BE2C (cell line): ENCODE results near the gene SLC27A2.

ENCODE experiments used
- DNase-seq: peaks from one replicate; pipeline ENCODE4 v3.0.0-alpha.2; 2020
- H3K27me3 ChIP-seq: fragments of 250-450 bp; sonication (Bioruptor Pico); 2 replicates; pipeline ENCODE4 v1.5.1; 2020; ENCODE audit warnings: mild to moderate bottlenecking
- H3K36me3 ChIP-seq: fragments of 250-450 bp; sonication (Bioruptor Pico); 2 replicates; pipeline ENCODE4 v1.5.1; 2020; ENCODE audit warnings: mild to moderate bottlenecking
- H3K4me1 ChIP-seq: fragments of 250-450 bp; sonication (Bioruptor Pico); 2 replicates; pipeline ENCODE4 v1.5.1; 2020
- H3K4me3 ChIP-seq: 2 replicates; pipeline ENCODE4 v1.5.1; 2011; ENCODE audit warnings: low read depth, low read length
- H3K9me3 ChIP-seq: fragments of 250-450 bp; sonication (Bioruptor Pico); 2 replicates; pipeline ENCODE4 v1.5.1; 2020
- TF ChIP-seq, protein P1 (sequence below): IDR thresholded peaks from 2 replicates; pipeline ENCODE4 v1.5.1; 2012; ENCODE audit warnings: mild to moderate bottlenecking, low read depth, low read length

Gene SLC27A2

DNA sequence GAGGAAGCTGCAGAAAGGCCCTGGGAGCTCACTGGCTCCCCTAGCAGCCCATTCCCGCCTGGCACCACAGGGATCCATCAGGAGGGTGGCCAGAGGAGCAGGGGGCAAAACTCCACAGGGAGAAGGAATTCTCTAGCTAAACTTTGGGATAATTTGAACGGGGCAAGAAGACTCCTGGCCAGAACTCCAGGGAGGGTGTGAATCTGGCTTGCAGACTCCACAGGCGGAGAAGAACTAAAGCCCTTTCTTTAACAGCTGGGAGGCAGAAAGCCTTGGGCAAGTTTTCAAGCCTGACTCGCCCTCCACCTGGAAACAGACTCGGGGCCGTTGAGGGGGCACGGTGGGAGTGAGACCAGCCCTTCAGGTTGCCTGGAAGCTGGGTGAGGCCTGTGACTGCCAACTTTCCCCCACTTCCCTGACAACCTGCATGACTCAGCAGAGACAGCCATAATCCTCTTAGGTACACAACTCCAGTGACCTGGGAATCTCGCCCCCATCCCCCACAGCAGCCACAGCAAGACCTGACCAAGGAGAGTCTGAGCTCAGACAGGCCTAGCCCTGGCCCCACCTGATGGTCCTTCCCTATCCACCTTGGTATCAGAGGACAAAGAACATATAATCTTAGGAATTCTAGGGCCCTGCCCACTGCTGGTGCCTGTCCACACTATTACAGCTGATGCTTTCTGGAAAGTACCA is 28.6 kb downstream of the SLC27A2 start:
- DNase-seq: no peak
- TF ChIP-seq, protein P1, sequence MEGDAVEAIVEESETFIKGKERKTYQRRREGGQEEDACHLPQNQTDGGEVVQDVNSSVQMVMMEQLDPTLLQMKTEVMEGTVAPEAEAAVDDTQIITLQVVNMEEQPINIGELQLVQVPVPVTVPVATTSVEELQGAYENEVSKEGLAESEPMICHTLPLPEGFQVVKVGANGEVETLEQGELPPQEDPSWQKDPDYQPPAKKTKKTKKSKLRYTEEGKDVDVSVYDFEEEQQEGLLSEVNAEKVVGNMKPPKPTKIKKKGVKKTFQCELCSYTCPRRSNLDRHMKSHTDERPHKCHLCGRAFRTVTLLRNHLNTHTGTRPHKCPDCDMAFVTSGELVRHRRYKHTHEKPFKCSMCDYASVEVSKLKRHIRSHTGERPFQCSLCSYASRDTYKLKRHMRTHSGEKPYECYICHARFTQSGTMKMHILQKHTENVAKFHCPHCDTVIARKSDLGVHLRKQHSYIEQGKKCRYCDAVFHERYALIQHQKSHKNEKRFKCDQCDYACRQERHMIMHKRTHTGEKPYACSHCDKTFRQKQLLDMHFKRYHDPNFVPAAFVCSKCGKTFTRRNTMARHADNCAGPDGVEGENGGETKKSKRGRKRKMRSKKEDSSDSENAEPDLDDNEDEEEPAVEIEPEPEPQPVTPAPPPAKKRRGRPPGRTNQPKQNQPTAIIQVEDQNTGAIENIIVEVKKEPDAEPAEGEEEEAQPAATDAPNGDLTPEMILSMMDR: no peak
- Histone ChIP-seq H3K27me3 (peaks cover 6% of the 10 kb centered on the region), H3K4me1 (no peaks in the 10 kb centered on the region), H3K9me3 (no peaks in the 10 kb centered on the region), H3K4me3 (no peak overlapping the region), H3K36me3 (no peaks in the 10 kb centered on the region; the same call in 1 of the 2 replicates)

DNA sequence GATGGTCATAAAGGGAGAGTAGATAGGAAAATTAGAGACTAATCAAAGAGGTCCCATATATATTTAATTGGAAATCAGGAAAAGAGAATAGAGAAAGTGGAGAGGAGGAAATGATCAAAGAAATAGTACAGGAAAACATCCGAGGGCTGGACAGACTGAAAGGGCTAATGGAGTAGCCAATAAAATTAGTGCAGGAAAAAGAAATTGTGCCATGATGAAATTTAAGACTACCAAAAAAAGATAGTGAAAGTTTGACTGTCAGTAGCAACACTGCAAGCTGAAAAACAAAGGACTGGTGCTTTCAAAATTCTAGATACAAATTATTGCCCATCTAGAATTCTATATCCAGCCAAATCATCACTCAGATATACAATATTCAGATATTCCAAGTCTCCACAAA is 36.3 kb downstream of the SLC27A2 start:
- no peaks in the 10 kb centered on the region for H3K4me1 ChIP-seq
- no peak for DNase-seq
- TF ChIP-seq, protein P1: no peak
- no peaks in the 10 kb centered on the region for H3K9me3 ChIP-seq
- peaks cover 9% of the 10 kb centered on the region for H3K27me3 ChIP-seq
- no peaks in the 10 kb centered on the region for H3K36me3 ChIP-seq
- no peak overlapping the region for H3K4me3 ChIP-seq

DNA sequence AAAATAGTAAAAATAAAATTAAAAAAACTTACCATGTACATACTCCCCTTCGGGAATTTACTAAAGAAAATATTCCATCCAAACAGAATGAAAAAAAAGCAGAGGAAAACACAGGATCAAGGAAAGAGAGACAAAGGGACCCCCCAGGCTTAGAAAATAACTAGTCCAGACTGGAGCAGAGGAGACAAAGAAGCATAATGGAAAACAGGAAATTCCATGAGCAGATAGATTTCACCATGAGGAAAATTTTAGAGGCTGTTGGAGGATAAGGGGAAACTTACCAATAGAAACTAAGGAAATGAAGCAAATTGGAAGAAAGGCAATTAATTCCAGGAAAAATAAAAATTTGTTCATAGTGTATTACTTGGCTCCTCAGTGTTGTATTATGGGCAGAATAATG is 36.7 kb downstream of the SLC27A2 start:
- Histone ChIP-seq H3K4me1 (no peaks in the 10 kb centered on the region), H3K27me3 (peaks cover 6% of the 10 kb centered on the region), H3K4me3 (no peak overlapping the region), H3K9me3 (no peaks in the 10 kb centered on the region), H3K36me3 (no peaks in the 10 kb centered on the region)
- no peak for DNase-seq
- TF ChIP-seq, protein P1: no peak

- peaks cover 6% of the 10 kb centered on the region for H3K27me3 ChIP-seq
- no peaks in the 10 kb centered on the region for H3K36me3 ChIP-seq
- H3K9me3 ChIP-seq: no peaks in the 10 kb centered on the region
- H3K4me1 ChIP-seq: no peaks in the 10 kb centered on the region
- TF ChIP-seq, protein P1: no peak
- no peak overlapping the region for H3K4me3 ChIP-seq
- DNase-seq: no peak
Measured at GRCh38 chr15:50219820-50220219, 37.8 kb downstream of the SLC27A2 start.

DNA sequence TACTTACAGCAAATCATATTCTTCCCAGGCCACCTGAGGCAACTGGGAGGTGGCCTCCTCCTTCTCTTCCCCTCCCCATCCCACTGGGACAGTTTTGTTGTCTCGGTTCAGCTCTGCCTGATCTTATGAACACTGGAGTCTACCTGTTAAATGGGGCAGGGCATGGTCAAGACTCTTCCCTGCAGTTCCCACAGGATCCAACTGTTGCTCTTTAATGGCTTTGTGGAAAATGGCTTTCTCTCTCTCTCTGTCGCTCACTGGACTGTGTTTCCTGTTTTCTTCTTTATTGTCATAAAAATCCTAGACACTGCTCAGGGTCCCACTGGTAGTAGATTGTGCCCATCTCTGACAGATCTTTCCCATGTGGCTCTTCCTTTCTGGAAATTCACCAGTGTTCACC is 40.2 kb downstream of the SLC27A2 start:
- no peaks in the 10 kb centered on the region for H3K36me3 ChIP-seq
- peaks cover 6% of the 10 kb centered on the region for H3K27me3 ChIP-seq

DNA sequence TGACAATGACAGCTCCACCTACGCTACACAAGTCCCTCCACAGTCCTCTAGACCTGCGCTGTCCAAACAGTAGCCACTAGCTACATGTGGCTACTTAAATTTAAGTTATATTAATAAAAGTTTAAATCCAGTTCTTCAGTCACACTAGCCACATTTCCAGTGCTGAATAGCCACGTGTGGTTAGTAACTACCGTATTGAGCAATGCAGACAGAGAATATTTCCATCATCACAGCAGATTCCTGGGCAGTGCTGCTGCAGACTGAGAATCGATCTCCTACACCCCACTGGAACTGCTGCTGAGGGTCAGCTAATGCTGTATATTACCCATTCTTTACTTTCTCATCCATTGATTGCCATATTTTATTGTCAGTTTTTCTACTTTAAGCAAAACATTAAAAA is 42.6 kb downstream of the SLC27A2 start:
- no peaks in the 10 kb centered on the region; the same call in 1 of the 2 replicates for H3K4me1 ChIP-seq
- TF ChIP-seq, protein P1: no peak
- DNase-seq: no peak
- no peak overlapping the region for H3K4me3 ChIP-seq
- no peaks in the 10 kb centered on the region for H3K9me3 ChIP-seq
- no peaks in the 10 kb centered on the region for H3K36me3 ChIP-seq
- H3K27me3 ChIP-seq: peaks cover 3% of the 10 kb centered on the region; the same call in 1 of the 2 replicates

More for the DNA sequence above, 40.2 kb downstream of the SLC27A2 start:
- Histone ChIP-seq H3K4me1 (no peaks in the 10 kb centered on the region), H3K4me3 (no peak overlapping the region), H3K9me3 (no peaks in the 10 kb centered on the region)
- TF ChIP-seq, protein P1: no peak
- DNase-seq: no peak
